ENCODE data around the gene SLC41A3.
"Not testable (repeated sequence)": the region's sequence is repeated elsewhere in the genome, so short reads cannot be mapped to it uniquely, and the experiment has no call there.

SLC41A3 gene

DNA sequence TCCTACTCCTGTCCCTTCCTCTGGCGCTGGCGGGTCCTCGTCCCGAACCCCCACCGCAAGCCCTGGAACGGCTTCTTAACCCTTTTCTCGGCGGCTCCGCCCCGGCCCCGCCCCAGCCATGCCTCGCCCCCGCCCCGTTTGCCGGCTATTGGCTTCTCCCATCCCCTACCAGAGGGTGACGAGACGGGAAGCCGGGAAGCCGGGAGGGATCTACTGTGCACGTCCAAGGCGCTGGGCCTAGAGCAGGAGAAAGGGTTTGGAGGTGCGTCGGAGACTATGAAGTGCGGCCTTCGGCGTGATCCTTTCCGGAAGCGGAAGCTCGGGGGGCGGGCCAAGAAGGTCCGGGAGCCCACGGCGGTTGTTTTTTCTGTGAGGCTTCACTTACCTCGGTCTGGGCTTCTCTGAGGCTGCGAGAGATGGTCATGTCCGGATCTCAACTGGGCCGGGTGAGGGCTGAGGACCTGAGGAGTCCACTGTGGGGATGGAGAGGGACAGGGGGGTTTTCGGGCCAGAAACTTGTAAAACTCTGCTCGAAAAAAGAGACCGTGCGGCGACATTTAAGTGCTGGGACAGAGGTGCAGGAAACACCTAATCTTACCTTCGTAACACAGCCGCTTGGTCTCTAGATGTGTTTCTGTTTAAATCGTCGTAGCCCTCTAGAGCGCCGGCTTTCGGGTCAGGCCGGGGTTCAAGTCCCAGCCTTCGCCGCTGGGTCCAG lies 93.5 kb downstream of the SLC41A3 start:
- peak overlapping the region; percentile 97 to 99 (median 98) for H3K27ac Mint-ChIP-seq
- TF ChIP-seq, protein P1, sequence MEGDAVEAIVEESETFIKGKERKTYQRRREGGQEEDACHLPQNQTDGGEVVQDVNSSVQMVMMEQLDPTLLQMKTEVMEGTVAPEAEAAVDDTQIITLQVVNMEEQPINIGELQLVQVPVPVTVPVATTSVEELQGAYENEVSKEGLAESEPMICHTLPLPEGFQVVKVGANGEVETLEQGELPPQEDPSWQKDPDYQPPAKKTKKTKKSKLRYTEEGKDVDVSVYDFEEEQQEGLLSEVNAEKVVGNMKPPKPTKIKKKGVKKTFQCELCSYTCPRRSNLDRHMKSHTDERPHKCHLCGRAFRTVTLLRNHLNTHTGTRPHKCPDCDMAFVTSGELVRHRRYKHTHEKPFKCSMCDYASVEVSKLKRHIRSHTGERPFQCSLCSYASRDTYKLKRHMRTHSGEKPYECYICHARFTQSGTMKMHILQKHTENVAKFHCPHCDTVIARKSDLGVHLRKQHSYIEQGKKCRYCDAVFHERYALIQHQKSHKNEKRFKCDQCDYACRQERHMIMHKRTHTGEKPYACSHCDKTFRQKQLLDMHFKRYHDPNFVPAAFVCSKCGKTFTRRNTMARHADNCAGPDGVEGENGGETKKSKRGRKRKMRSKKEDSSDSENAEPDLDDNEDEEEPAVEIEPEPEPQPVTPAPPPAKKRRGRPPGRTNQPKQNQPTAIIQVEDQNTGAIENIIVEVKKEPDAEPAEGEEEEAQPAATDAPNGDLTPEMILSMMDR (IDR thresholded peaks at IDR 0.05; ENCODE audit: unreplicated experiment in 3 of 3) = no peak
- H3K36me3 Mint-ChIP-seq (ENCODE audit: low read depth) = no peaks in the 10 kb centered on the region
- H3K4me3 Mint-ChIP-seq = peak overlapping the region; percentile 97 to 99 (median 99)
- H3K9me3 Mint-ChIP-seq = peaks cover 11% of the 10 kb centered on the region
- H3K27me3 Mint-ChIP-seq (ENCODE audit: low read depth) = no peaks in the 10 kb centered on the region
- H3K4me1 Mint-ChIP-seq = peaks cover 11% of the 10 kb centered on the region

DNA sequence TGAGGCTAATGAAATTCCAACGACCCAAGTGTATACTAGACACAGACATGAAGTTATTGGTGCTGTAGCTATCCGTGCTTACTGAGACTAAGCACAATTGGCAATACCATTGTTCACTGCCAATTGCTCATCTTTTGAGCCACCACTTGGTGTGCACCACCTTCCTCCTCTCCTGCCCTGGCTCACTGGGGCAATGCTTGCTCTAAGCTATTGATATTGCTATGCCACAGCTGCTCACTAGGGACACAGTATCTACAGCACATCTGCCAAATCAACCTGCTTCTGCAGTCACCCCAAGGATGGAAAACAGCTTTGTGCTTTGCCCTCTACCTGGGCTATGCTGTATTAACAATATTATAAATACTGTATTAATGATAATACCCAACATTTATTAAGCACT lies 99.0 kb downstream of the SLC41A3 start:
- not testable (repeated sequence) for H3K27me3 Mint-ChIP-seq (ENCODE audit: low read depth); H3K36me3 Mint-ChIP-seq (ENCODE audit: low read depth); H3K9me3 Mint-ChIP-seq; H3K4me1 Mint-ChIP-seq; H3K27ac Mint-ChIP-seq; H3K4me3 Mint-ChIP-seq

DNA sequence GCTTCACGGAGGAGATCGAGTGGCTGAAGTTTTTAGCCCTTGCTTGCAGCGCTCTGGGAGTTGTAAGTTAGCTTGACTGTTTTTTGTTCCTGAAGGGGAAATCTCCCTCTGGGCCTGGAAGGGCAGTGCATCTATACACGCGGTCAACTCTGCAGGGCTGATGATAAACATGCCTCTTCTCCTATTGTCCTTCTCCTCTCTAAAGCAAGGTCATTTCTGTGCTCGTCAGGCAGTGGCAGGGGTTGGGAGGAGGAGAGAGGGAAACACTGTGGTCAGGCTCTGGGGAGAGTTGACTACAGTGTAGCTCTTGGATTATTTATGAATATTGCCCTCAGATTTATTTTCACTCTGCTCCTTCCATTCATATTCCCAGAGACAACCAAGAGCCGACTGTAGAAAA lies 106.8 kb downstream of the SLC41A3 start:
- H3K4me3 Mint-ChIP-seq; H3K27ac Mint-ChIP-seq; H3K4me1 Mint-ChIP-seq; H3K36me3 Mint-ChIP-seq (ENCODE audit: low read depth); H3K9me3 Mint-ChIP-seq: not testable (repeated sequence)
- H3K27me3 Mint-ChIP-seq (ENCODE audit: low read depth) = peaks cover 15% of the 10 kb centered on the region

DNA sequence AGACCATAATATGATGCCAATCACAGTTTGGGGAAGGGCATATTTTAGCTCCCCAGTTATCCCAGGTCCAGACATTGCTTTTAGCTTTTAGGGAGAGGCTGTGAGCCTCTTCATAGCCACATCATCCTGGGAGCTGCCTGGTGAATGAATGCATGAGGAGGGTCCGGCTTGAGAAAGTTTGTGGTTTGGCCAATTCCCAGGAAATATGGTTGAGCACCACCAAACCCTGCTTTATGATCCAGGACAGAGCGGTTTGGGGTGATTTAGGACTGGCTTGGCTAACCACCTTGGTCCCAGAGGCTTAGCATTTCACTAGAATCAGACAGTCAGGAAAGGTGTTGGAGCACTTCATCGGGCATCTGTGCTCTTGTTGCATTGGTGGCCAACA lies 107.9 kb downstream of the SLC41A3 start:
- H3K27me3 Mint-ChIP-seq (ENCODE audit: low read depth) = peaks cover 26% of the 10 kb centered on the region
- H3K4me3 Mint-ChIP-seq; H3K4me1 Mint-ChIP-seq; H3K9me3 Mint-ChIP-seq; H3K36me3 Mint-ChIP-seq (ENCODE audit: low read depth); H3K27ac Mint-ChIP-seq: not testable (repeated sequence)

DNA sequence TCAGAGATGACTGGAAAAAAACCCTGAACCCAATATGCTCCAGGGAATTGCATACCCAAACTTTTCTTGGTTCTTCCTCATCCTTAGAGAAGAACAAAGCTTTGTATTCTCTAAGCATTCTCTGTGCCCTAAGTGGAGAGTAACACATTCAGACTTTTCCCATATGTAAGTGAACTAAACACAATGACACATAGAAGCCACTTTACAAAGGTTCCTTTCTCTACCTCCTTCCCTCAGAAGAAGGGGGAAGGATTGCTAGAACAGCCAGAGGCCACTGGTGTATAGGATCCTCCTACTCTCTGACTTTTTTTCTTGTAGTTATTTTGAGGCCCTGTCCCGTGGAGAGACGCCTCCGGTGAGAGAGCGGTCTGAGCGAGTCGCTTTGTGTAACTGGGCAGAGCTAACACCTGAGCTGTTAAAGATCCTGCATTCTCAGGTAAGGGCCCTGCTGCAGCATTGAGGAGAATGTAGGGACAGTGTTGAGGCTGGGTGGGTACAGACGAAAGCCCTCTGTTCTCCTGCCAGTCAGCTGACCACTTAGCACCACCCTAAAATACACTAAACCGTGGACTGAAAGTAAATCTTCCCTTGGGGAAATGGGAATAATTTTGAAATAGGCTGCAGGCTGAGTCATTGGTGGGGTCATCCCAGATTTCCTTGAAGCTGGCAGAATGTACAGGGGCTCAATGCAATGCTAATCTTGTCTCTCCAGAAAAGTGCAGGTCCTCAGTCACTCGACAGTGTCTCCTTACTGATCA lies 108.5 kb downstream of the SLC41A3 start:
- not testable (repeated sequence) for H3K9me3 Mint-ChIP-seq; H3K4me3 Mint-ChIP-seq; H3K4me1 Mint-ChIP-seq; H3K27ac Mint-ChIP-seq; H3K36me3 Mint-ChIP-seq (ENCODE audit: low read depth)
- peaks cover 31% of the 10 kb centered on the region for H3K27me3 Mint-ChIP-seq (ENCODE audit: low read depth)

DNA sequence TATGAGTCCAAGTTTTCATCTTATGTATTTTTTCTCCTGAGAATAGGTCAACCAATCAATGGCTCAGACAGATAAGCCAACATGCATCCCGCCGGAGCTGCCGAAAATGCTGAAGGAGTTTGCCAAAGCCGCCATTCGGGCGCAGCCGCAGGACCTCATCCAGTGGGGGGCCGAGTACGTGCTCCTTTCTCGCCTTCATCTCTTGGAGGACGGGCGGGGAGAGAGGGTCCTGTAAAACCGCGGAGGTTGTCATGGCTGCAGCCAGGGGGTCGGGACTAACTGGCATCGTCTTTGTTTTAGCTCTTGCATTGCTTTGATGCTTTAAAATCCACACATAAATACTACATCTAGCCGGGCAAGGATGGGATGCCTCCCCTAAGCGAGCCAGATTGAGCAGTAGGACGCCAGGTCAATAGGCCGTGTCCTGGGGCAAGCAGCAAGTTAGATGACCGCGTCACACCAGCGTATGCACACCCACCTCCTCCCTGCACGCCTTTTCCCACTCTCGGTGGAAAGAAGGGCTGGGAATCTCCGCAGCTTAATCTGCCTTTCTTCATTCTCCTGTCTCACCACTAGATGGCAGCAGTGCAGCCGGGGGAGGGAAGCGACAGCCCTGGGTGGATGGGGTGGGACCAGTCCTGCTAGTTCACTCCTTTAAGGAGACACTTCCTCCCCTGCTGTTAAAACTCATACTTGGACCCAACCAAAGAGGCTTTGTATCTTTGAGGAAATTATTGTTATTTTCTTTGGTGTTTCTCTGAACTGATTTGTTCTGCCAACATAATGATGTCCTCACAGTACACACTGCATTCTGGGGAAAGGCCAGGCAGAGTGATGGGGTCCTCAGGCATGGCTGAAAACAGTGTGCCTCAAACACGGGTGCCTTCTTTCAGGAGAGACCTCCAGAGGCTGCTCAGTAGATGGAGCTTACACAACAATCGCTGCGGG lies 111.7 kb downstream of the SLC41A3 start:
- Mint-ChIP-seq H3K27me3 (ENCODE audit: low read depth) (peaks cover 46% of the 10 kb centered on the region), H3K4me3 (peak overlapping the region; percentile 85 to 88 (median 86))
- not testable (repeated sequence) for H3K9me3 Mint-ChIP-seq; H3K27ac Mint-ChIP-seq; H3K4me1 Mint-ChIP-seq; H3K36me3 Mint-ChIP-seq (ENCODE audit: low read depth)
- TF ChIP-seq, protein P1 (IDR thresholded peaks at IDR 0.05; ENCODE audit: unreplicated experiment in 3 of 3) = peak; percentile 72 to 76 (median 72)

DNA sequence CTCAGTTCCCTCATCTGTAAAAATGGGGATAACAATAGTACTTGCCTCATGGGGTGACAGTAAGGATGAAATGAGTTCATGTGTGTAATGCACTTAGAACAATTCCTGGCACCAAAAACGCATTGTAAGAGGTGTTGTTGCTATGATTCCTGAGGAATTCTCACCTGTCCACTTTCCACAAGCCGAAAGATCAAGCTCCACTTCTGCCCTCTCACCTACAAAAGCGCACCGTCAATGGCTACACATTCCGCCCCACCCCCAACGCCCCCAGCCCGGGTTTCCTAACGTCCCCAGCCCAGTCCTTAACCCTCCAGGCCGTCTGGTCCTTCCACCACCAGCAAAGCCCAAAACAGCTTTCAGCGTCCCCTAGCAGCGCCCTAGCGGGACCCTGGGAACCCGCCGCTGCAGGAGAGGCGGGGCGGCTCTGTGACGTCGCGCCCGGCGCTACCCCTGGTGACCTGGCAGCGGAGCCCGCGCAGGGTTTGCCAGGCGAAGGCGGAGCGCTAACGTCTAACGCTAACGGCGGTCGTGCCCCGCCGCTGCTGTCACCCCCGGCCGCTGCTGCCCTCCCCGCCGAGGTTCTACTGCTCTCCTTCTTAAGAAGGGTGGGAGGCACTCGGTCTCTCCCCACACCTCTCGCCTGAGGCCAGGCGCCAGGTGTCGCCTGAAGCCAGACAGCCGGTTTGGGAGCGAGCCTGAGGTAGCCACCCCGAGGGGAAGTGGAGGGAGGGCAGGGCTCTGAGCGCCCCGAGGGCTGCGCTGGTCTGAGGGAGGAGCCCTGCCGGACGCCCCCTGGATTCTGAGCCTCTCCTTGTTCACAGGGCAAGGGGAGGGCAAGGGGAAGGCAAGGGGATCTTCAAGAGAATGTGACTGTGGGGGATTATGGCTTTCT lies 115.0 kb downstream of the SLC41A3 start, which contains the start of gene ROPN1B:
TSS of gene ROPN1B (plus strand) at position 478 of the 892 bp plus-strand sequence. CDS start 2,877 bp downstream, outside the sequence.
- Mint-ChIP-seq H3K4me3 (peak within 1 kb of the TSS; percentile 60 to 65 (median 65)), H3K27me3 (ENCODE audit: low read depth) (peaks cover 40% of the 10 kb centered on the region)
- not testable (repeated sequence) for H3K4me1 Mint-ChIP-seq; H3K27ac Mint-ChIP-seq; H3K9me3 Mint-ChIP-seq; H3K36me3 Mint-ChIP-seq (ENCODE audit: low read depth)

DNA sequence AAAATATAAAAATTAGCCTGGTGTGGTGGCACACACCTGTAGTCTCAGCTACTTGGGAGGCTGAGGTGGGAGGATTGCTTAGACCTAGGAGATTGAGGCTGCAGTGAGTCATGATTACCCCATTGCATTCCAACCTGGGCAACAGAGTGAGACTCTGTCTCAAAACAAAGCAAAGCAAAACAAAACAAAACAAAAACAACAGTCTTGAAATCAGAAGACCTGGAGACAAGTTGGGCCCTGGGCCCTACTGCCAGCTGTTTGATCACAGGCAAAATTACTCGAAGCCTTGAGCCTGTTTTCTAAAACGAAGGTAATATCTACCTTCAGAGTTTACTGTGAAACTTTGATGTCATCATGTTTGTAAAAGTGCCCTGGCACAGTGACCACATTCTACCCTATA lies 115.8 kb downstream of the SLC41A3 start:
- not testable (repeated sequence) for H3K36me3 Mint-ChIP-seq (ENCODE audit: low read depth); H3K4me1 Mint-ChIP-seq; H3K9me3 Mint-ChIP-seq; H3K27ac Mint-ChIP-seq
- H3K4me3 Mint-ChIP-seq = peak overlapping the region in 1 of 3 experiments; percentile 24
- H3K27me3 Mint-ChIP-seq (ENCODE audit: low read depth) = peaks cover 38% of the 10 kb centered on the region

All from nephron (organoid).